HepG2 (cell line): ENCODE measurements around the gene CEBPG.

ENCODE experiments used
- ADNP ChIP-seq: sonication (generic); formaldehyde crosslinking; IDR thresholded peaks from 2 replicates; pipeline ENCODE4 v1.4.0; 2020; ENCODE audit warnings: missing genetic modification reagents
- DNMT1 ChIP-seq: sonication (generic); formaldehyde crosslinking; IDR thresholded peaks from 2 replicates; pipeline ENCODE4 v1.5.1; 2020; ENCODE audit warnings: mild to moderate bottlenecking, missing genetic modification reagents
- FOSL1 ChIP-seq: sonication (generic); formaldehyde crosslinking; IDR thresholded peaks from 2 replicates; pipeline ENCODE4 v1.9.0; 2021; ENCODE audit warnings: missing genetic modification reagents, borderline replicate concordance
- NFE2 ChIP-seq: sonication (generic); formaldehyde crosslinking; IDR thresholded peaks from 2 replicates; pipeline ENCODE4 v1.4.0; 2020; ENCODE audit warnings: missing genetic modification reagents
- SETDB1 ChIP-seq: sonication (generic); formaldehyde crosslinking; IDR thresholded peaks from 2 replicates; pipeline ENCODE4 v1.5.1; 2020; ENCODE audit warnings: missing genetic modification reagents, mild to moderate bottlenecking, borderline replicate concordance
- ZNF335 ChIP-seq: sonication (generic); formaldehyde crosslinking; IDR thresholded peaks from 2 replicates; pipeline ENCODE4 v1.4.0; 2020; ENCODE audit warnings: missing genetic modification reagents
- TF ChIP-seq, protein P1 (sequence below): sonication (generic); formaldehyde crosslinking; IDR thresholded peaks from one replicate; pipeline ENCODE4 v1.5.1; 2020; ENCODE audit warnings: mild to moderate bottlenecking, missing genetic modification reagents; ENCODE audit errors: not compliant biosample characterization
- TF ChIP-seq, protein P2 (sequence below): sonication (generic); formaldehyde crosslinking; conservative IDR thresholded peaks from 2 replicates; pipeline ENCODE4 v1.4.0; 2020; ENCODE audit warnings: missing genetic modification reagents

DNA sequence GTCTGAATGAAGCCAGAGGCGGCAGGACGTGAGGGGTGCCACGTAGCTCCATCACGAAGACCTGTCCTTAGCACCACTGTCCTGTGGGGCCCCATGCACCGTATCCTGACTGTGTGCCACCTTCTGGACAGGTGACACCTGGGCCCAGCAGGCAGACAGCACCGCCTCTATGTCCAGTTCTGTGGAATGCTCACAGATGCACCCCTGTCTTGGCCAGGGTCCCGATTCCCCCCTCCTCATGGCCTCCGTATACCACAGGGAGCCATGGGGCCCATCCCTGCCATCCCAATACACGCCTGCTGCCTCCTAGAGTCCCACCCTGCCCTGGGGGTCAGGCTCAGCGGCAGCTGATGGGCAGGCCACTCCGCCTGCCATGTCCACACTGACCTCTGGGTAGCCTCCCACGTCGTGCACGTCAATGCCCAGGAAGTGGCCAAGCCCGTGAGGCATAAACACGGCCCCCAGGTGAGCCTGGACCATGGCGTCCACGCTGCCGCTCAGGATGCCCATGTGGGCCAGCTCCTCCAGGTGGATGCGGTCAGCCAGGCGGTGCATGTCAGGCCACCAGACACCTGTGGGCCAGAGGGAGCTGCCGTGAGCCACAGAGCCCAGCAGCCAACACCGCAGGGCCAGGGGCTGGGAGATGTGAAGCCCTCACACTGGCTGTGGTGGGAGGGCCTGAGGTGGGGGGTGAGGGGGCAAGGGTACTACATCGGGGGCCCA, 17.6 kb downstream of the CEBPG start:
- TF ChIP-seq NFE2 (CRISPR knock-in tag) (no peak), DNMT1 (no peak), SETDB1 (CRISPR knock-in tag) (no peak), ADNP (CRISPR knock-in tag) (no peak), FOSL1 (no peak), ZNF335 (no peak)
- TF ChIP-seq, protein P1, sequence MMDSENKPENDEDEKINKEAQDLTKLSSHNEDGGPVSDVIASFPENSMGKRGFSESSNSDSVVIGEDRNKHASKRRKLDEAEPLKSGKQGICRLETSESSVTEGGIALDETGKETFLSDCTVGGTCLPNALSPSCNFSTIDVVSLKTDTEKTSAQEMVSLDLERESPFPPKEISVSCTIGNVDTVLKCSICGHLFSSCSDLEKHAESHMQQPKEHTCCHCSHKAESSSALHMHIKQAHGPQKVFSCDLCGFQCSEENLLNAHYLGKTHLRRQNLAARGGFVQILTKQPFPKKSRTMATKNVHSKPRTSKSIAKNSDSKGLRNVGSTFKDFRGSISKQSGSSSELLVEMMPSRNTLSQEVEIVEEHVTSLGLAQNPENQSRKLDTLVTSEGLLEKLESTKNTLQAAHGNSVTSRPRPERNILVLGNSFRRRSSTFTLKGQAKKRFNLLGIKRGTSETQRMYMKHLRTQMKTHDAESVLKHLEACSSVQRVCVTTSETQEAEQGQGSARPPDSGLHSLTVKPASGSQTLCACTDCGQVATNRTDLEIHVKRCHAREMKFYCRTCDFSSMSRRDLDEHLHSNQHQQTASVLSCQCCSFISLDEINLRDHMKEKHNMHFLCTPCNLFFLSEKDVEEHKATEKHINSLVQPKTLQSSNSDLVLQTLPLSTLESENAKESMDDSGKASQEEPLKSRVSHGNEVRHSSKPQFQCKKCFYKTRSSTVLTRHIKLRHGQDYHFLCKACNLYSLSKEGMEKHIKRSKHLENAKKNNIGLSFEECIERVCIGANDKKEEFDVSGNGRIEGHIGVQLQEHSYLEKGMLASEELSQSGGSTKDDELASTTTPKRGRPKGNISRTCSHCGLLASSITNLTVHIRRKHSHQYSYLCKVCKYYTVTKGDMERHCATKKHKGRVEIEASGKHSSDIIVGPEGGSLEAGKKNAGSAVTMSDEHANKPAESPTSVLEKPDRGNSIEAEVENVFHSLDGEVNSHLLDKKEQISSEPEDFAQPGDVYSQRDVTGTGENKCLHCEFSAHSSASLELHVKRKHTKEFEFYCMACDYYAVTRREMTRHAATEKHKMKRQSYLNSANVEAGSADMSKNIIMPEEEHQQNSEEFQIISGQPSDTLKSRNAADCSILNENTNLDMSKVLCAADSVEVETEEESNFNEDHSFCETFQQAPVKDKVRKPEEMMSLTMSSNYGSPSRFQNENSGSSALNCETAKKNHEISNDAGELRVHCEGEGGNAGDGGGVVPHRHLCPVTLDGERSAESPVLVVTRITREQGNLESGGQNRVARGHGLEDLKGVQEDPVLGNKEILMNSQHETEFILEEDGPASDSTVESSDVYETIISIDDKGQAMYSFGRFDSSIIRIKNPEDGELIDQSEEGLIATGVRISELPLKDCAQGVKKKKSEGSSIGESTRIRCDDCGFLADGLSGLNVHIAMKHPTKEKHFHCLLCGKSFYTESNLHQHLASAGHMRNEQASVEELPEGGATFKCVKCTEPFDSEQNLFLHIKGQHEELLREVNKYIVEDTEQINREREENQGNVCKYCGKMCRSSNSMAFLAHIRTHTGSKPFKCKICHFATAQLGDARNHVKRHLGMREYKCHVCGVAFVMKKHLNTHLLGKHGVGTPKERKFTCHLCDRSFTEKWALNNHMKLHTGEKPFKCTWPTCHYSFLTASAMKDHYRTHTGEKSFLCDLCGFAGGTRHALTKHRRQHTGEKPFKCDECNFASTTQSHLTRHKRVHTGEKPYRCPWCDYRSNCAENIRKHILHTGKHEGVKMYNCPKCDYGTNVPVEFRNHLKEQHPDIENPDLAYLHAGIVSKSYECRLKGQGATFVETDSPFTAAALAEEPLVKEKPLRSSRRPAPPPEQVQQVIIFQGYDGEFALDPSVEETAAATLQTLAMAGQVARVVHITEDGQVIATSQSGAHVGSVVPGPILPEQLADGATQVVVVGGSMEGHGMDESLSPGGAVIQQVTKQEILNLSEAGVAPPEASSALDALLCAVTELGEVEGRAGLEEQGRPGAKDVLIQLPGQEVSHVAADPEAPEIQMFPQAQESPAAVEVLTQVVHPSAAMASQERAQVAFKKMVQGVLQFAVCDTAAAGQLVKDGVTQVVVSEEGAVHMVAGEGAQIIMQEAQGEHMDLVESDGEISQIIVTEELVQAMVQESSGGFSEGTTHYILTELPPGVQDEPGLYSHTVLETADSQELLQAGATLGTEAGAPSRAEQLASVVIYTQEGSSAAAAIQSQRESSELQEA (CRISPR knock-in tag), result no peak
- TF ChIP-seq, protein P2, sequence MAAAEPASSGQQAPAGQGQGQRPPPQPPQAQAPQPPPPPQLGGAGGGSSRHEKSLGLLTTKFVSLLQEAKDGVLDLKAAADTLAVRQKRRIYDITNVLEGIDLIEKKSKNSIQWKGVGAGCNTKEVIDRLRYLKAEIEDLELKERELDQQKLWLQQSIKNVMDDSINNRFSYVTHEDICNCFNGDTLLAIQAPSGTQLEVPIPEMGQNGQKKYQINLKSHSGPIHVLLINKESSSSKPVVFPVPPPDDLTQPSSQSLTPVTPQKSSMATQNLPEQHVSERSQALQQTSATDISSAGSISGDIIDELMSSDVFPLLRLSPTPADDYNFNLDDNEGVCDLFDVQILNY (CRISPR knock-in tag), result no peak
